GM19240 (cell line): ENCODE data around the gene ASPN.
A peak's percentile ranks its signal among the peaks of the same experiment; 100 is the strongest.
"Not testable (repeated sequence)": the region's sequence is repeated elsewhere in the genome, so short reads cannot be mapped to it uniquely, and the experiment has no call there.

Experiments
- DNase-seq: peaks from one replicate; pipeline ENCODE4 v3.0.0; 2011; ENCODE audit warnings: low spot score; ENCODE audit not compliant: insufficient read length

The ASPN gene

GRCh38 chr9:92422611-92423338, 59.5 kb downstream of the ASPN start:
- DNase-seq = no peak

GRCh38 chr9:92414566-92414965, 67.7 kb downstream of the ASPN start:
- no peak for DNase-seq

GRCh38 chr9:92411157-92411556, 71.1 kb downstream of the ASPN start:
- not testable (repeated sequence) for DNase-seq

- no peak for DNase-seq
Observed at GRCh38 chr9:92408747-92409478, 73.4 kb downstream of the ASPN start.

GRCh38 chr9:92407818-92408217, 74.5 kb downstream of the ASPN start:
- DNase-seq = no peak

- peak; percentile 9 for DNase-seq
Observed at GRCh38 chr9:92406477-92406876, 75.8 kb downstream of the ASPN start.
